HG03066 (cell line): ENCODE data around the gene PDE4B.
A peak's percentile ranks its signal among the peaks of the same experiment; 100 is the strongest.

Experiments used
- ATAC-seq: cut with Tn5 transposase; IDR thresholded peaks from one replicate; pipeline ENCODE4 v1.9.1; 2021; ENCODE audit warnings: low read depth; ENCODE audit not compliant: unreplicated experiment

Gene PDE4B

GRCh38 chr1:66325594-66326380, 533.1 kb downstream of the PDE4B start:
- no peak for ATAC-seq

GRCh38 chr1:66326867-66327266, 534.2 kb downstream of the PDE4B start:
- ATAC-seq = no peak

GRCh38 chr1:66327588-66327987, 534.9 kb downstream of the PDE4B start:
- ATAC-seq = no peak

GRCh38 chr1:66328896-66329295, 536.2 kb downstream of the PDE4B start:
- no peak for ATAC-seq

- ATAC-seq = no peak
Measured at GRCh38 chr1:66330722-66331141, 538.0 kb downstream of the PDE4B start.

- no peak for ATAC-seq
Measured at GRCh38 chr1:66331658-66332547, 539.2 kb downstream of the PDE4B start.

GRCh38 chr1:66332548-66332901, 539.8 kb downstream of the PDE4B start:
- ATAC-seq = no peak

GRCh38 chr1:66333466-66334199, 540.9 kb downstream of the PDE4B start:
- ATAC-seq = no peak

GRCh38 chr1:66334318-66334717, 541.6 kb downstream of the PDE4B start:
- ATAC-seq = no peak

GRCh38 chr1:66335125-66335524, 542.4 kb downstream of the PDE4B start:
- ATAC-seq = no peak

GRCh38 chr1:66335859-66336640, 543.4 kb downstream of the PDE4B start:
- ATAC-seq = peak; percentile 81

- ATAC-seq = no peak
Measured at GRCh38 chr1:66336641-66336990, 543.9 kb downstream of the PDE4B start.

- no peak for ATAC-seq
Measured at GRCh38 chr1:66337249-66337648, 544.6 kb downstream of the PDE4B start.

- ATAC-seq = no peak
Measured at GRCh38 chr1:66339944-66340343, 547.2 kb downstream of the PDE4B start.

- no peak for ATAC-seq
Measured at GRCh38 chr1:66341446-66342089, 548.9 kb downstream of the PDE4B start.

GRCh38 chr1:66342707-66343106, 550.0 kb downstream of the PDE4B start:
- ATAC-seq = no peak

GRCh38 chr1:66343569-66344325, 551.1 kb downstream of the PDE4B start:
- no peak for ATAC-seq

GRCh38 chr1:66346057-66346795, 553.5 kb downstream of the PDE4B start:
- no peak for ATAC-seq
